ENCODE results near the gene CS.
"Not testable (repeated sequence)": the region's sequence is repeated elsewhere in the genome, so short reads cannot be mapped to it uniquely, and the experiment has no call there.

CS gene

GRCh38 chr12:56324206-56324605 lies 24.1 kb upstream of the CS start:
- Histone ChIP-seq H3K27me3 (ENCODE audit: control insufficient read depth in 1 of 2, insufficient read depth in 2 of 2, low read length in 2 of 2) (no peaks in the 10 kb centered on the region), H3K9ac (ENCODE audit: low read depth in 1 of 2, low read length in 2 of 2) (no peak overlapping the region), H3K27ac (ENCODE audit: low read depth, low read length) (no peak overlapping the region), H3K4me3 (ENCODE audit: low read depth in 1 of 2, low read length in 2 of 2) (no peak overlapping the region), H3K4me1 (ENCODE audit: control insufficient read depth in 1 of 2, insufficient read depth in 2 of 2, low read length in 2 of 2) (no peaks in the 10 kb centered on the region), H3K9me3 (ENCODE audit: control insufficient read depth in 1 of 2, low read length in 2 of 2) (no peaks in the 10 kb centered on the region), H3K36me3 (ENCODE audit: control insufficient read depth in 1 of 2, insufficient read depth in 2 of 2, low read length in 2 of 2) (peaks cover 55 to 76% of the 10 kb centered on the region in 2 donors)

DNA sequence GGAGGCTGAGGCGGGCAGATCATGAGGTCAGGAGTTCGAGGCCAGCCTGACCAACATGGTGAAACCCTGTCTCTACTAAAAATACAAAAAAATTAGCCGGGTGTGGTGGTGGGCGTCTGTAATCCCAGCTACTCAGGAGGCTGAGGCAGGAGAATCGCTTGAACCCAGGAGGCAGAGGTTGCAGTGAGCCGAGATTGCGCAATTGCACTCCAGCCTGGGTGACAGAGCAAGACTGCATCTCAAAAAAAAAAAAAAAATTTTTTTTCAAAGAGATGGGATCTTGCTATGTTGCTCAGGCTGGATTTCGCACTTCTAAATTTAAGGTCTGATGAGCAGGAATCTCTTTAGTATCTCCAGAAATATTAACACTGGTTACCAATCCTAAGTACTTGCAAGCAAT lies 21.5 kb upstream of the CS start:
- H3K27me3 ChIP-seq (ENCODE audit: control insufficient read depth in 1 of 2, insufficient read depth in 2 of 2, low read length in 2 of 2); H3K27ac ChIP-seq (ENCODE audit: low read depth, low read length); H3K9ac ChIP-seq (ENCODE audit: low read depth in 1 of 2, low read length in 2 of 2); H3K4me1 ChIP-seq (ENCODE audit: control insufficient read depth in 1 of 2, insufficient read depth in 2 of 2, low read length in 2 of 2); H3K4me3 ChIP-seq (ENCODE audit: low read depth in 1 of 2, low read length in 2 of 2); H3K9me3 ChIP-seq (ENCODE audit: control insufficient read depth in 1 of 2, low read length in 2 of 2): not testable (repeated sequence)
- H3K36me3 ChIP-seq (ENCODE audit: control insufficient read depth in 1 of 2, insufficient read depth in 2 of 2, low read length in 2 of 2) = peaks cover 46 to 71% of the 10 kb centered on the region in 2 donors

DNA sequence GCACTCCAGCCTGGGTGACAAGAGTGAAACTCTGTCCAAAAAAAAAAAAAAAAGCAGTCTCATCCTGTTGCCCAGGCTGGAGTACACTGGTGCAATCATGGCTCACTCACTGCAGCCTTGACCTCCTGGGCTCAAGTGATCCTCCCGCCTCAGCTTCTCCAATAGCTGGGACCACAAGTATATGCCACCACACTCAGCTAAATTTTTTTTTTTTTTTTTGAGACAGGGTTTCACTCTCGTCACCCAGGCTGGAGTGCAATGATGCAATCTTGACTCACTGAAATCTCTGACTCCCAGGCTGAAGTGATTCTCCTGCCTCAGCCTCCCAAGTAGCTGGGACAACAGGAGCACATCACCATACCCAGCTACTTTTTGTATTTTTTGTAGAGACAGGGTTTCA lies 20.9 kb upstream of the CS start:
- Histone ChIP-seq H3K27ac (ENCODE audit: low read depth, low read length) (no peak overlapping the region), H3K9me3 (ENCODE audit: control insufficient read depth in 1 of 2, low read length in 2 of 2) (no peaks in the 10 kb centered on the region), H3K27me3 (ENCODE audit: control insufficient read depth in 1 of 2, insufficient read depth in 2 of 2, low read length in 2 of 2) (no peaks in the 10 kb centered on the region), H3K4me3 (ENCODE audit: low read depth in 1 of 2, low read length in 2 of 2) (no peak overlapping the region), H3K9ac (ENCODE audit: low read depth in 1 of 2, low read length in 2 of 2) (no peak overlapping the region), H3K4me1 (ENCODE audit: control insufficient read depth in 1 of 2, insufficient read depth in 2 of 2, low read length in 2 of 2) (peaks cover 0 to 7% of the 10 kb centered on the region in 2 donors), H3K36me3 (ENCODE audit: control insufficient read depth in 1 of 2, insufficient read depth in 2 of 2, low read length in 2 of 2) (peaks cover 40 to 65% of the 10 kb centered on the region in 2 donors)

DNA sequence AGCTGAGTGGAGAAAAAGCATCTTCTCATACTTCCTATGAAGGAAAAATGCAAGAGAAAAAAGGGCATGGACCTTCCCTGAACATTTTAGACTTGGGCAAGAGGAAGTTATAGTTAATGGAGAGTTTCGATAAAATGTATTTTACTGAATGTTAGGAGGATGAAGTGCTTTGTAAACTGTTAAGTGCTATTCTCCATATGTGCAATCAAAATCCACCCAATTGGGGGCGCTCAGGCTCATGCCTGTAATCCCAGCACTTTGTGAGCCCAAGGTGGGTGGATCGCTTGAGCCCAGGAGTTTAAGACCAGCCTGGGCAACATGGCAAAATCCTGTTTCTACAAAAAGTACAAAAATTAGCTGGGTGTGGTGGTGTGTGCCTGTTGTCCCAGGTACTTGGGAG lies 17.5 kb upstream of the CS start:
- H3K27me3 ChIP-seq (ENCODE audit: control insufficient read depth in 1 of 2, insufficient read depth in 2 of 2, low read length in 2 of 2) = no peaks in the 10 kb centered on the region
- peaks cover 12 to 31% of the 10 kb centered on the region in 2 donors for H3K36me3 ChIP-seq (ENCODE audit: control insufficient read depth in 1 of 2, insufficient read depth in 2 of 2, low read length in 2 of 2)
- H3K27ac ChIP-seq (ENCODE audit: low read depth, low read length) = no peak overlapping the region
- H3K4me1 ChIP-seq (ENCODE audit: control insufficient read depth in 1 of 2, insufficient read depth in 2 of 2, low read length in 2 of 2) = peaks cover 10 to 19% of the 10 kb centered on the region in 2 donors
- H3K4me3 ChIP-seq (ENCODE audit: low read depth in 1 of 2, low read length in 2 of 2) = no peak overlapping the region
- H3K9me3 ChIP-seq (ENCODE audit: control insufficient read depth in 1 of 2, low read length in 2 of 2) = no peaks in the 10 kb centered on the region
- H3K9ac ChIP-seq (ENCODE audit: low read depth in 1 of 2, low read length in 2 of 2) = no peak overlapping the region

- peaks cover 12 to 31% of the 10 kb centered on the region in 2 donors for H3K36me3 ChIP-seq (ENCODE audit: control insufficient read depth in 1 of 2, insufficient read depth in 2 of 2, low read length in 2 of 2)
- peak within 1 kb of the TSS; percentile 90 for H3K27ac ChIP-seq (ENCODE audit: low read depth, low read length)
- no peaks in the 10 kb centered on the region for H3K9me3 ChIP-seq (ENCODE audit: control insufficient read depth in 1 of 2, low read length in 2 of 2)
- H3K4me1 ChIP-seq (ENCODE audit: control insufficient read depth in 1 of 2, insufficient read depth in 2 of 2, low read length in 2 of 2) = peaks cover 10 to 19% of the 10 kb centered on the region in 2 donors
- no peaks in the 10 kb centered on the region for H3K27me3 ChIP-seq (ENCODE audit: control insufficient read depth in 1 of 2, insufficient read depth in 2 of 2, low read length in 2 of 2)
- H3K4me3 ChIP-seq (ENCODE audit: low read depth in 1 of 2, low read length in 2 of 2) = peak within 1 kb of the TSS; percentile 98 to 99
- peak within 1 kb of the TSS; percentile 96 to 99 for H3K9ac ChIP-seq (ENCODE audit: low read depth in 1 of 2, low read length in 2 of 2)
These were observed 15.7 kb upstream of the CS start, which contains the start of gene CNPY2 for GRCh38 chr12:56315622-56316473. TSS of gene CNPY2 (minus strand) at chr12:56315988. CDS start at chr12:56315217, 771 bp downstream.

GRCh38 chr12:56315249-56315621 lies 15.1 kb upstream of the CS start:
- Histone ChIP-seq H3K4me3 (ENCODE audit: low read depth in 1 of 2, low read length in 2 of 2) (peak overlapping the region; percentile 98 to 99), H3K9ac (ENCODE audit: low read depth in 1 of 2, low read length in 2 of 2) (peak overlapping the region; percentile 96 to 99), H3K27me3 (ENCODE audit: control insufficient read depth in 1 of 2, insufficient read depth in 2 of 2, low read length in 2 of 2) (no peaks in the 10 kb centered on the region), H3K4me1 (ENCODE audit: control insufficient read depth in 1 of 2, insufficient read depth in 2 of 2, low read length in 2 of 2) (peaks cover 10 to 19% of the 10 kb centered on the region in 2 donors), H3K9me3 (ENCODE audit: control insufficient read depth in 1 of 2, low read length in 2 of 2) (no peaks in the 10 kb centered on the region), H3K27ac (ENCODE audit: low read depth, low read length) (peak overlapping the region; percentile 90), H3K36me3 (ENCODE audit: control insufficient read depth in 1 of 2, insufficient read depth in 2 of 2, low read length in 2 of 2) (peaks cover 12 to 37% of the 10 kb centered on the region in 2 donors)

DNA sequence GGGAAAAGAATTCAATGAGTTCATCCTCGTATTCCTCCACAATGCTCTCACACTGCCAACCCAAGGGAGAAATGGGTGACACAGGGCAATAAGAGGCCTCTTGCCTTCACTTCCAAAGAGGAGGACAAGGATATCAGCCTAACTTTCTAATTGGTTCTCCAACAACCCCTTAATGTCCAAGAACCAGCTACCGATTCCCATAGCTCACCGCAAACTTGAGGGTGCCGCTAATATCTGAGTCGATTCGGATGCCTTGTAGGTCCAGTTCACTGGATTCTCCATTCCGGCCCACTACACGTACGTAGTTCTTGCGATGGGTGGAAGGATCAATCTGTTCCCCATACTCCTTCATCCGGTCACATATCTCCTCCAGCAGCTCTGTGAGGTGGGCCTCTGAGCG lies 10.9 kb upstream of the CS start:
- H3K9me3 ChIP-seq (ENCODE audit: control insufficient read depth in 1 of 2, low read length in 2 of 2) = no peaks in the 10 kb centered on the region
- H3K27ac ChIP-seq (ENCODE audit: low read depth, low read length) = no peak overlapping the region
- H3K4me3 ChIP-seq (ENCODE audit: low read depth in 1 of 2, low read length in 2 of 2) = no peak overlapping the region
- no peak overlapping the region for H3K9ac ChIP-seq (ENCODE audit: low read depth in 1 of 2, low read length in 2 of 2)
- no peaks in the 10 kb centered on the region for H3K27me3 ChIP-seq (ENCODE audit: control insufficient read depth in 1 of 2, insufficient read depth in 2 of 2, low read length in 2 of 2)
- peaks cover 10 to 13% of the 10 kb centered on the region in 2 donors for H3K4me1 ChIP-seq (ENCODE audit: control insufficient read depth in 1 of 2, insufficient read depth in 2 of 2, low read length in 2 of 2)
- peaks cover 0 to 41% of the 10 kb centered on the region in 2 donors for H3K36me3 ChIP-seq (ENCODE audit: control insufficient read depth in 1 of 2, insufficient read depth in 2 of 2, low read length in 2 of 2)

GRCh38 chr12:56308714-56309113 lies 8.6 kb upstream of the CS start:
- Histone ChIP-seq H3K4me3 (ENCODE audit: low read depth in 1 of 2, low read length in 2 of 2) (no peak overlapping the region), H3K27me3 (ENCODE audit: control insufficient read depth in 1 of 2, insufficient read depth in 2 of 2, low read length in 2 of 2) (no peaks in the 10 kb centered on the region), H3K36me3 (ENCODE audit: control insufficient read depth in 1 of 2, insufficient read depth in 2 of 2, low read length in 2 of 2) (peaks cover 0 to 50% of the 10 kb centered on the region in 2 donors), H3K9ac (ENCODE audit: low read depth in 1 of 2, low read length in 2 of 2) (no peak overlapping the region), H3K4me1 (ENCODE audit: control insufficient read depth in 1 of 2, insufficient read depth in 2 of 2, low read length in 2 of 2) (no peaks in the 10 kb centered on the region), H3K9me3 (ENCODE audit: control insufficient read depth in 1 of 2, low read length in 2 of 2) (no peaks in the 10 kb centered on the region), H3K27ac (ENCODE audit: low read depth, low read length) (no peak overlapping the region)

GRCh38 chr12:56307221-56307965 lies 7.3 kb upstream of the CS start:
- no peak overlapping the region for H3K27ac ChIP-seq (ENCODE audit: low read depth, low read length)
- H3K9ac ChIP-seq (ENCODE audit: low read depth in 1 of 2, low read length in 2 of 2) = no peak overlapping the region
- no peak overlapping the region for H3K4me3 ChIP-seq (ENCODE audit: low read depth in 1 of 2, low read length in 2 of 2)
- no peaks in the 10 kb centered on the region for H3K27me3 ChIP-seq (ENCODE audit: control insufficient read depth in 1 of 2, insufficient read depth in 2 of 2, low read length in 2 of 2)
- no peaks in the 10 kb centered on the region for H3K4me1 ChIP-seq (ENCODE audit: control insufficient read depth in 1 of 2, insufficient read depth in 2 of 2, low read length in 2 of 2)
- H3K36me3 ChIP-seq (ENCODE audit: control insufficient read depth in 1 of 2, insufficient read depth in 2 of 2, low read length in 2 of 2) = peaks cover 0 to 50% of the 10 kb centered on the region in 2 donors
- H3K9me3 ChIP-seq (ENCODE audit: control insufficient read depth in 1 of 2, low read length in 2 of 2) = no peaks in the 10 kb centered on the region

Data from duodenal mucosa (tissue), 2 donors.